ENCODE measurements around the gene MUC5AC.

DNA sequence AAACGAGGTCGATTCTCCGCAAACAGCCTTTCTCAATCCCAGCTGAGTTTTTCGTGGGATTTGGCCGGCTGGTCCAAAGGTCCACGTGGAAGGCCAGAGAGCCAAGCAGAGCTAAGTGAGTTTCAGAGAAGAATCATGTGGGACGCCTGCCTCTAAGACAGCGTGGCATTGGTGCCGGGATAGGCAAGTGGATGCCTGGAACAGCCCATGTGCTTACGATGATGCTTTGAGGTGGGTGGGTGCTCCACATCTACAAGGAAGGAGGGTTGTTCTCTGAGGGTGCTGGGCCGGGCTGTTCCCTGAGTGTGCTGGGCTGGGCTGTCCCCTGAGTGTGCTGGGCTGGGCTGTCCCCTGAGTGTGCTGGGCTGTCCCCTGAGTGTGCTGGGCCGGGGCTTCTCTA, 41.6 kb upstream of the MUC5AC start:
- TF ChIP-seq, protein P1, sequence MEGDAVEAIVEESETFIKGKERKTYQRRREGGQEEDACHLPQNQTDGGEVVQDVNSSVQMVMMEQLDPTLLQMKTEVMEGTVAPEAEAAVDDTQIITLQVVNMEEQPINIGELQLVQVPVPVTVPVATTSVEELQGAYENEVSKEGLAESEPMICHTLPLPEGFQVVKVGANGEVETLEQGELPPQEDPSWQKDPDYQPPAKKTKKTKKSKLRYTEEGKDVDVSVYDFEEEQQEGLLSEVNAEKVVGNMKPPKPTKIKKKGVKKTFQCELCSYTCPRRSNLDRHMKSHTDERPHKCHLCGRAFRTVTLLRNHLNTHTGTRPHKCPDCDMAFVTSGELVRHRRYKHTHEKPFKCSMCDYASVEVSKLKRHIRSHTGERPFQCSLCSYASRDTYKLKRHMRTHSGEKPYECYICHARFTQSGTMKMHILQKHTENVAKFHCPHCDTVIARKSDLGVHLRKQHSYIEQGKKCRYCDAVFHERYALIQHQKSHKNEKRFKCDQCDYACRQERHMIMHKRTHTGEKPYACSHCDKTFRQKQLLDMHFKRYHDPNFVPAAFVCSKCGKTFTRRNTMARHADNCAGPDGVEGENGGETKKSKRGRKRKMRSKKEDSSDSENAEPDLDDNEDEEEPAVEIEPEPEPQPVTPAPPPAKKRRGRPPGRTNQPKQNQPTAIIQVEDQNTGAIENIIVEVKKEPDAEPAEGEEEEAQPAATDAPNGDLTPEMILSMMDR (IDR thresholded peaks at IDR 0.05; ENCODE audit: low read depth, low read length) = no peak
- TF ChIP-seq, protein P2, sequence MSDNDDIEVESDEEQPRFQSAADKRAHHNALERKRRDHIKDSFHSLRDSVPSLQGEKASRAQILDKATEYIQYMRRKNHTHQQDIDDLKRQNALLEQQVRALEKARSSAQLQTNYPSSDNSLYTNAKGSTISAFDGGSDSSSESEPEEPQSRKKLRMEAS (IDR thresholded peaks at IDR 0.05; ENCODE audit: low read depth, low read length) = no peak
- no peak for TF ChIP-seq POLR2A (IDR thresholded peaks at IDR 0.05; ENCODE audit: extremely low read depth, insufficient read length)
- TF ChIP-seq MYC (IDR thresholded peaks at IDR 0.05; ENCODE audit: low read depth, low read length) = no peak

Data from NB4 (cell line).